ENCODE data around the gene SLC30A1.

GRCh38 chr1:211557894-211558625, 20.9 kb downstream of the SLC30A1 start:
- TF ChIP-seq CTCF (IDR thresholded peaks at IDR 0.05): no peak
- TF ChIP-seq POLR2A (IDR thresholded peaks at IDR 0.05): no peak

All from lower leg skin (tissue), 3 donors.